H1 (cell line): Measurements from ENCODE around the gene BICD1. TPM values are rescaled to one million over a fixed set of nuclear protein-coding genes. Genes with fewer than 3 reads are reported as not detected.
A peak's percentile ranks its signal among the peaks of the same experiment; 100 is the strongest.

ENCODE experiments used
- CTCF ChIA-PET: fragments of 300-600 bp; sonication (Branson Sonifier 250); formaldehyde crosslinking; loops from one replicate; lab custom pipeline; 2021; ENCODE audit not compliant: partially characterized antibody; lab: Charles Lee
- POLR2A ChIA-PET: fragments of 300-600 bp; sonication (Branson Sonifier 250); formaldehyde crosslinking; loops from one replicate; lab custom pipeline; 2021; ENCODE audit warnings: inconsistent platforms; ENCODE audit not compliant: partially characterized antibody; lab: Charles Lee
- DNase-seq, 2 experiments: peaks; one replicate each; pipeline versions ENCODE4 v3.0.0 to v3.0.0-alpha.2; 2010 to 2022; ENCODE audit warnings: low spot score in 2 of 2, low read depth in 1 of 2, mixed read lengths in 1 of 2
- FAIRE-seq: peaks from 2 replicates; lab custom pipeline; 2011; peaks lifted over from hg19 to GRCh38; lab: Jason Lieb, UNC
- H2AFZ ChIP-seq: 2 replicates; pipeline ENCODE4 v1.8.1; 2012; ENCODE audit warnings: low read length, inconsistent platforms
- H2AK5ac ChIP-seq: 2 replicates; pipeline ENCODE4 v1.6.1; 2013; ENCODE audit warnings: low read depth, low read length
- H2BK120ac ChIP-seq: replicated peaks from 2 replicates; pipeline ENCODE3; 2013; ENCODE audit warnings: low read depth, low read length, inconsistent platforms
- H2BK12ac ChIP-seq: 2 replicates; pipeline ENCODE4 v1.6.1; 2013; ENCODE audit warnings: low read depth, low read length
- H2BK15ac ChIP-seq: 2 replicates; pipeline ENCODE4 v1.6.1; 2013; ENCODE audit warnings: low read length
- H2BK20ac ChIP-seq: 2 replicates; pipeline ENCODE4 v1.6.1; 2013; ENCODE audit warnings: low read length
- H2BK5ac ChIP-seq: 2 replicates; pipeline ENCODE4 v1.6.1; 2013; ENCODE audit warnings: low read depth, low read length
- H3K14ac ChIP-seq: 2 replicates; pipeline ENCODE4 v1.6.1; 2013; ENCODE audit warnings: inconsistent platforms; ENCODE audit not compliant: insufficient read length
- H3K18ac ChIP-seq: 2 replicates; pipeline ENCODE4 v1.6.1; 2013; ENCODE audit warnings: low read length; ENCODE audit errors: extremely low read depth
- H3K23ac ChIP-seq: 2 replicates; pipeline ENCODE4 v1.6.1; 2013; ENCODE audit warnings: inconsistent platforms; ENCODE audit not compliant: insufficient read length
- H3K23me2 ChIP-seq: 2 replicates; pipeline ENCODE4 v1.6.1; 2013; ENCODE audit warnings: low read depth, low read length
- H3K27ac ChIP-seq: 2 replicates; pipeline ENCODE4 v1.6.1; 2011; ENCODE audit warnings: low read depth, low read length, inconsistent platforms
- H3K27me3 ChIP-seq, 4 experiments: replicated peaks in 1 of 4; 1 replicate in 1 of 4; 2 replicates in 3 of 4; pipeline versions ENCODE4 v1.6.1 to v1.8.1; 2011 to 2013; ENCODE audit warnings: low read length in 3 of 4, mild to moderate bottlenecking in 3 of 4, inconsistent platforms in 2 of 4, mixed read lengths in 2 of 4, moderate library complexity in 1 of 4; ENCODE audit not compliant: control insufficient read depth in 3 of 4, insufficient read depth in 3 of 4; ENCODE audit errors: extremely low read depth in 1 of 4
- H3K36me3 ChIP-seq, 4 experiments: 2 replicates each; pipeline versions ENCODE4 v1.6.1 to v1.8.1; 2011 to 2013; ENCODE audit warnings: mild to moderate bottlenecking in 4 of 4, low read length in 3 of 4, moderate library complexity in 2 of 4, control low read depth in 1 of 4, inconsistent platforms in 1 of 4; ENCODE audit not compliant: insufficient read depth in 4 of 4, control insufficient read depth in 2 of 4
- H3K4ac ChIP-seq: replicated peaks from 2 replicates; pipeline ENCODE3; 2013; ENCODE audit warnings: low read length, low read depth, mixed read lengths, inconsistent platforms; ENCODE audit not compliant: insufficient read length
- H3K4me1 ChIP-seq, 4 experiments: replicated peaks in 1 of 4; 1 replicate in 1 of 4; 2 replicates in 3 of 4; pipeline versions ENCODE4 v1.6.1 to v1.8.1; 2011 to 2013; ENCODE audit warnings: low read length in 3 of 4, inconsistent platforms in 2 of 4, mixed read lengths in 1 of 4; ENCODE audit not compliant: insufficient read depth in 4 of 4, control insufficient read depth in 3 of 4
- H3K4me2 ChIP-seq, 2 experiments: 2 replicates each; pipeline versions ENCODE4 v1.6.1 to v1.8.1; 2011 to 2013; ENCODE audit warnings: low read depth in 2 of 2, low read length in 2 of 2, control low read depth in 1 of 2, inconsistent platforms in 1 of 2, mild to moderate bottlenecking in 1 of 2; ENCODE audit not compliant: insufficient read depth in 1 of 2
- H3K4me3 ChIP-seq, 4 experiments: fragments of 200-600, 300-600 bp in 1 of 4; sonication (generic), shearing (Covaris generic), sonication (Bioruptor Twin) in 1 of 4; 2 replicates each; pipeline versions ENCODE4 v1.5.1 to v1.8.1; 2011 to 2016; ENCODE audit warnings: low read length in 4 of 4, low read depth in 3 of 4, control low read depth in 2 of 4, inconsistent platforms in 2 of 4, mild to moderate bottlenecking in 2 of 4, mixed read lengths in 1 of 4, moderate library complexity in 1 of 4; ENCODE audit not compliant: insufficient read depth in 2 of 4; ENCODE audit errors: extremely low read depth in 1 of 4
- H3K56ac ChIP-seq: replicated peaks from 2 replicates; pipeline ENCODE3; 2013; ENCODE audit warnings: low read depth, mild to moderate bottlenecking, mixed read lengths, low read length, inconsistent platforms; ENCODE audit not compliant: insufficient read length
- H3K79me1 ChIP-seq: 2 replicates; pipeline ENCODE4 v1.6.1; 2013; ENCODE audit warnings: low read depth, low read length, control low read depth
- H3K79me2 ChIP-seq, 2 experiments: 2 replicates each; pipeline versions ENCODE4 v1.6.1 to v1.8.1; 2012 to 2013; ENCODE audit warnings: low read length in 2 of 2, mild to moderate bottlenecking in 2 of 2, inconsistent platforms in 1 of 2; ENCODE audit not compliant: insufficient read depth in 2 of 2, control insufficient read depth in 1 of 2
- H3K9ac ChIP-seq, 4 experiments: replicated peaks in 1 of 4; 1 replicate in 1 of 4; 2 replicates in 3 of 4; pipeline versions ENCODE4 v1.6.1 to v1.8.1; 2011 to 2013; ENCODE audit warnings: low read depth in 3 of 4, low read length in 3 of 4, control low read depth in 2 of 4, mild to moderate bottlenecking in 2 of 4, moderate library complexity in 2 of 4, inconsistent platforms in 1 of 4; ENCODE audit errors: extremely low read depth in 1 of 4
- H3K9me3 ChIP-seq, 2 experiments: 2 replicates each; pipeline versions ENCODE4 v1.6.1 to v1.8.1; 2012 to 2013; ENCODE audit warnings: mild to moderate bottlenecking in 2 of 2, moderate library complexity in 2 of 2, control low read depth in 1 of 2, inconsistent platforms in 1 of 2, low read depth in 1 of 2, low read length in 1 of 2, mixed read lengths in 1 of 2; ENCODE audit not compliant: insufficient read depth in 2 of 2
- H4K20me1 ChIP-seq, 2 experiments: replicated peaks in 1 of 2; 2 replicates each; pipeline versions ENCODE3 to v1.8.1; 2011 to 2013; ENCODE audit warnings: inconsistent platforms in 2 of 2, low read length in 2 of 2, mild to moderate bottlenecking in 1 of 2; ENCODE audit not compliant: insufficient read depth in 2 of 2, control insufficient read depth in 1 of 2
- H4K5ac ChIP-seq: 2 replicates; pipeline ENCODE4 v1.6.1; 2013; ENCODE audit warnings: low read length, low read depth, mixed read lengths, inconsistent platforms; ENCODE audit not compliant: insufficient read length
- H4K8ac ChIP-seq: 2 replicates; pipeline ENCODE4 v1.8.0; 2013; ENCODE audit warnings: mild to moderate bottlenecking, moderate library complexity, low read length, inconsistent platforms; ENCODE audit not compliant: insufficient read depth; ENCODE audit errors: extremely low read depth
- H4K91ac ChIP-seq: replicated peaks from 2 replicates; pipeline ENCODE3; 2013; ENCODE audit warnings: low read length, mixed read lengths, inconsistent platforms; ENCODE audit not compliant: insufficient read length
- CBX5 ChIP-seq: fragments of 300-800, 300-1000 bp; sonication (generic); IDR thresholded peaks from 2 replicates; pipeline ENCODE4 v1.7.1; 2016; ENCODE audit warnings: antibody characterized with exemption, low read length, low read depth
- CEBPB ChIP-seq: IDR thresholded peaks from 2 replicates; pipeline ENCODE4 v1.6.1; 2012; ENCODE audit warnings: low read depth, low read length
- EZH2 ChIP-seq: fragments of 200-600 bp; sonication (generic); IDR thresholded peaks from 2 replicates; pipeline ENCODE4 v1.7.1; 2012; ENCODE audit warnings: low read depth, mild to moderate bottlenecking, moderate library complexity, low read length, inconsistent platforms; ENCODE audit not compliant: severe bottlenecking
- RNF2 ChIP-seq: fragments of 200-900, 300-1000 bp; sonication (generic); IDR thresholded peaks from 2 replicates; pipeline ENCODE4 v1.7.1; 2016; ENCODE audit warnings: borderline replicate concordance, low read depth, mild to moderate bottlenecking, antibody characterized with exemption, low read length; ENCODE audit not compliant: poor library complexity, severe bottlenecking; ENCODE audit errors: missing control alignments
- SAP30 ChIP-seq: fragments of 300-600 bp; sonication (generic); IDR thresholded peaks from 2 replicates; pipeline ENCODE4 v1.7.1; 2012; ENCODE audit warnings: low read length, moderate library complexity, mild to moderate bottlenecking, inconsistent platforms; ENCODE audit not compliant: insufficient read depth, insufficient replicate concordance
- SP2 ChIP-seq: IDR thresholded peaks from 2 replicates; pipeline ENCODE4 v1.6.1; 2012; ENCODE audit warnings: mild to moderate bottlenecking, low read length, inconsistent platforms
- SUZ12 ChIP-seq: fragments of 200-600 bp; sonication (generic); IDR thresholded peaks from 2 replicates; pipeline ENCODE4 v1.6.1; 2012; ENCODE audit warnings: mild to moderate bottlenecking, inconsistent platforms, low read length, moderate library complexity, mixed read lengths
- TBP ChIP-seq: IDR thresholded peaks from 2 replicates; pipeline ENCODE4 v1.6.1; 2011; ENCODE audit warnings: low read depth, low read length, improper control_type of control experiment
- polyA plus RNA-seq, 7 experiments: library from polyadenylated mRNA; depleted of rRNA in 3 of 7; stranded (reverse) in 5 of 7; unstranded in 2 of 7; fragments of >200 nt in 5 of 7; fragments of 200-250 nt in 2 of 7; gene quantifications; 1 replicate in 5 of 7; 2 replicates in 1 of 7; 4 replicates in 1 of 7; pipeline versions ENCODE4 v1.2.1 to v1.2.3, GENCODE V29; 2011 to 2013; ENCODE audit warnings: missing spikeins in 2 of 7, mixed read lengths in 2 of 7
- total RNA-seq: library from RNA; stranded (reverse); fragmentation: NEBNext Ultra II Directional; extraction: Animal tissue kit (Norgen Biotek cat#: 25700); gene quantifications from 2 replicates; pipeline ENCODE4 v1.2.1, GENCODE V29; 2021
- TF ChIP-seq, protein P1 (sequence below): IDR thresholded peaks from 2 replicates; pipeline ENCODE4 v1.6.1; 2012; ENCODE audit warnings: low read length, inconsistent platforms

The BICD1 gene
- total and polyA plus RNA-seq, 2 of the 8 experiments (the other 6 are each of a cell fraction or from before 2014, with no cell fraction given), result 34.1 to 58.4 TPM

DNA sequence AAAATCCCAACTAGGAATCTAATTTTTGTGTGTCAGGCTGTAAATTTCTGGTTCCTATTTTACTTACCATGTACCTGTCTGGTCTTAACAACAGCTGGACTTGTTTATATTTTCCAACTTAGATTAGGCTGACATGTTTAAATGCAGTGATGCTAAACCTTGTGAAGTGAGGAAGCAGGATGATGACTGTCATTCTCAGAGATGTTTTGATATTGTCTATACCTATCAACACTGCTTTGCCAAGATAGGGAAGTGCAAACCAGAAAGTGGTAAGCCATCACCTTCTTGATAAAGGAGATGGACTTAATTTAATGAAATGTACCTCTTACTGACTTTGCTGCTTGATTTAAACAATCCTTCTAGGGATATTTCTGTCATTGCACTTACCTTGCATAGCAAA, 2.1 kb downstream of the BICD1 start:
- no peaks in the 10 kb centered on the region for H3K9me3 ChIP-seq
- no peak overlapping the region for H2AK5ac ChIP-seq
- CTCF ChIA-PET, result interaction anchor here (0.9 kb wide), 1 partner anchor 193 kb away, joined by 3 read pairs; no protein-coding TSS in a partner anchor
- peak overlapping the region; percentile 32 to 97 (median 96); a peak in 7 of 8 replicates for H3K4me3 ChIP-seq
- H2BK120ac ChIP-seq, result no peak overlapping the region
- H2BK20ac ChIP-seq, result no peak overlapping the region
- H3K79me1 ChIP-seq, result peaks cover 4% of the 10 kb centered on the region
- no peak for TF ChIP-seq EZH2
- no peak for TF ChIP-seq RNF2
- no peak for TF ChIP-seq SP2
- no peak for TF ChIP-seq TBP
- TF ChIP-seq CBX5, result no peak
- no peak for TF ChIP-seq CEBPB
- TF ChIP-seq, protein P1, sequence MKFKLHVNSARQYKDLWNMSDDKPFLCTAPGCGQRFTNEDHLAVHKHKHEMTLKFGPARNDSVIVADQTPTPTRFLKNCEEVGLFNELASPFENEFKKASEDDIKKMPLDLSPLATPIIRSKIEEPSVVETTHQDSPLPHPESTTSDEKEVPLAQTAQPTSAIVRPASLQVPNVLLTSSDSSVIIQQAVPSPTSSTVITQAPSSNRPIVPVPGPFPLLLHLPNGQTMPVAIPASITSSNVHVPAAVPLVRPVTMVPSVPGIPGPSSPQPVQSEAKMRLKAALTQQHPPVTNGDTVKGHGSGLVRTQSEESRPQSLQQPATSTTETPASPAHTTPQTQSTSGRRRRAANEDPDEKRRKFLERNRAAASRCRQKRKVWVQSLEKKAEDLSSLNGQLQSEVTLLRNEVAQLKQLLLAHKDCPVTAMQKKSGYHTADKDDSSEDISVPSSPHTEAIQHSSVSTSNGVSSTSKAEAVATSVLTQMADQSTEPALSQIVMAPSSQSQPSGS, result no peak
- TF ChIP-seq SUZ12, result no peak
- no peak for TF ChIP-seq SAP30
- TF ChIP-seq, all 59 proteins: peak for 0
- H3K14ac ChIP-seq, result no peak overlapping the region
- H2BK15ac ChIP-seq, result no peak overlapping the region
- peaks cover 27 to 66% of the 10 kb centered on the region in 2 experiments for H3K79me2 ChIP-seq
- H3K23ac ChIP-seq, result no peak overlapping the region
- no peak overlapping the region for H4K5ac ChIP-seq
- DNase-seq, result no peak
- H3K27ac ChIP-seq, result no peak overlapping the region
- no peak overlapping the region for H3K18ac ChIP-seq
- no peak for FAIRE-seq
- no peak overlapping the region for H4K91ac ChIP-seq
- H3K27me3 ChIP-seq, result no peaks in the 10 kb centered on the region; a peak in 1 of 7 replicates
- peaks cover 4 to 15% (median 7%) of the 10 kb centered on the region in 4 experiments; a peak in 5 of 7 replicates for H3K4me1 ChIP-seq
- H4K8ac ChIP-seq, result no peak overlapping the region
- H4K20me1 ChIP-seq, result peaks cover 2 to 6% of the 10 kb centered on the region in 2 experiments
- H2BK12ac ChIP-seq, result no peak overlapping the region
- no peak overlapping the region for H3K4ac ChIP-seq
- no peak overlapping the region for H2BK5ac ChIP-seq
- H3K23me2 ChIP-seq, result peaks cover 17% of the 10 kb centered on the region
- H3K56ac ChIP-seq, result no peak overlapping the region
- peaks cover 0 to 25% (median 2%) of the 10 kb centered on the region in 4 experiments; a peak in 3 of 8 replicates for H3K36me3 ChIP-seq
- H3K9ac ChIP-seq, result peak overlapping the region in 2 of 4 experiments; percentile 10 to 26; a peak in 1 of 7 replicates
- peak overlapping the region; percentile 85 to 99 for H3K4me2 ChIP-seq
- no peak overlapping the region for H2AFZ ChIP-seq
- POLR2A ChIA-PET, result interaction anchor here (2.0 to 2.2 kb wide), 2 partner anchors 10 to 106 kb away, joined by 5 to 8 read pairs; no protein-coding TSS in a partner anchor
